ENCODE data around the gene CACUL1.

DNA sequence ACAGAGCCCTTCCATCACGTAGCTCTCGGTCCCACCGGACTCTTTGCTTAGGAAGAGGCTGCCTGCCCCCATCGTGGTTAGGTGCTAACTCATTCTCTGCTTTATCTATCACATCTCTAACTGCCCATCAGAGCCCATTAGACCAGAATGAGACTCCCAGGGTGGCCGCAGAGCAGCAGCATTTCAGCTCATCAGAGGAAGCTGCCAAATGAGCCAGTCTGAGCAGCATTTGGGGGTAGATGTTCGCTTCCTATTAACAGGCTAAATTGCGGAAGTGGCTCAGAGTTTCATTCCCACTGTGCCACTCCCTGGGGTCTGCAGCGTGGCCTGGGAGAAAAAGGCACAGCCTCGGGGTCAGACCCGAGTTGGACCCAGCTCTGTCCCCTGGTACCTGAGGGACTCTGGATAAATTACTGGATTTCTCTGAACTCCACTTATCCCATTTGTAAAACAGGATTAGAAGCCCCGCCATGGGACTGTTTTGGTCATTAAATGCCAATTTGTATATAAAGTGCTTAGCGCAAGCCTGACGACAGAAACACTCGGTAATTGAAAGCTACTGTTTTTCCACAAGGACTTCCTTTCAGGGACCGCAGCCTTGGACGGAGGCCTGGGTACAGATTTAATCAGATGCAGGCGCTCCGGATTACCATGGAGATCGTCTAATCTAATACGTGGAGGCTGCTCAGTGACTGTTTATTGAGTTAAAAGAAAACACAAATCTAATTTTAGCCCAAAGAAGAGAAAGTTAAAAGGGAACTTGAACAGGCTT lies 85.6 kb downstream of the CACUL1 start:
- TF ChIP-seq CTCF (IDR thresholded peaks at IDR 0.05) (no peak), POLR2A (IDR thresholded peaks at IDR 0.05) (no peak)
